ENCODE measurements around the gene SPEG. TPM values are rescaled to one million over a fixed set of nuclear protein-coding genes. Genes with fewer than 3 reads are reported as not detected.

SPEG gene
- total RNA-seq, 1 experiment from 2014 or later, result 55.3 TPM

DNA sequence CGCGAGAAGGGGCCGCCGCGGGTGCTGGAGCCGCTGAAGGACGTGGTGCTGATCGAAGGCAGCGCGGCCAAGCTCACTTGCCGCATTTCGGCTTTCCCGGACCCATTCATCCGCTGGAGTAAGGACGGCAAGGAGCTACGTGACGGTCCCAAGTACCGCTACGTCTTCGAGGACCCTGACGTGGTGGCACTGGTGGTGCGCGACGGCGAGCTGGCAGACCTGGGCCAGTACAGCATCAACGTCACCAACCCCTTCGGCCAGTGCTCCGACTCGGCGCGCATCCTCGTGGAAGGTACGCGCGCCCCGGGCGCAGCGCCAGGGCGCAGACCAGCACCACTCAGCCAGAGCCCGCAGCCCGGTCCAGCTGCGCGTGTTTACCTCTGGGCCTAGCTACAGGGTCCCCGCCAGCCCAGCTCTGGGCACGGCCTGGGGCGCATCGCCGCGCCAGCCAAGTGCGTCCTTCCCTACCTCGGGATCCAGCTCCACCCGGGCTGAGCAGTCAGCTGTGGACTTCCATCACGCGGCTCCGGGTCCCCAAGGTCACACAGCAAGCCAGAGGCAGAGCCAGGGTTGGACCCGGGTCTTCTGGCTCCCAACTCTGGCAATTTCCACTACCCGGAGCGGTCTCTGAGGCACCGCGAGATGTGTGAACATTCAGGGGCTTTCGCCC is 62.3 kb downstream of the SPEG start (continued):
- no peak for TF ChIP-seq ZNF425 (CRISPR knock-in tag; conservative IDR thresholded peaks at IDR 0.05)
- no peak for TF ChIP-seq MXD4 (CRISPR knock-in tag; IDR thresholded peaks at IDR 0.05; ENCODE audit: borderline replicate concordance)
- no peak for TF ChIP-seq ZNF396 (CRISPR knock-in tag; IDR thresholded peaks at IDR 0.05; ENCODE audit: borderline replicate concordance)
- TF ChIP-seq FOXK1 (CRISPR knock-in tag; IDR thresholded peaks at IDR 0.05), result 0 out of 2 replicates have a peak, but pooled peaks have one; percentile 13
- TF ChIP-seq, protein P1, sequence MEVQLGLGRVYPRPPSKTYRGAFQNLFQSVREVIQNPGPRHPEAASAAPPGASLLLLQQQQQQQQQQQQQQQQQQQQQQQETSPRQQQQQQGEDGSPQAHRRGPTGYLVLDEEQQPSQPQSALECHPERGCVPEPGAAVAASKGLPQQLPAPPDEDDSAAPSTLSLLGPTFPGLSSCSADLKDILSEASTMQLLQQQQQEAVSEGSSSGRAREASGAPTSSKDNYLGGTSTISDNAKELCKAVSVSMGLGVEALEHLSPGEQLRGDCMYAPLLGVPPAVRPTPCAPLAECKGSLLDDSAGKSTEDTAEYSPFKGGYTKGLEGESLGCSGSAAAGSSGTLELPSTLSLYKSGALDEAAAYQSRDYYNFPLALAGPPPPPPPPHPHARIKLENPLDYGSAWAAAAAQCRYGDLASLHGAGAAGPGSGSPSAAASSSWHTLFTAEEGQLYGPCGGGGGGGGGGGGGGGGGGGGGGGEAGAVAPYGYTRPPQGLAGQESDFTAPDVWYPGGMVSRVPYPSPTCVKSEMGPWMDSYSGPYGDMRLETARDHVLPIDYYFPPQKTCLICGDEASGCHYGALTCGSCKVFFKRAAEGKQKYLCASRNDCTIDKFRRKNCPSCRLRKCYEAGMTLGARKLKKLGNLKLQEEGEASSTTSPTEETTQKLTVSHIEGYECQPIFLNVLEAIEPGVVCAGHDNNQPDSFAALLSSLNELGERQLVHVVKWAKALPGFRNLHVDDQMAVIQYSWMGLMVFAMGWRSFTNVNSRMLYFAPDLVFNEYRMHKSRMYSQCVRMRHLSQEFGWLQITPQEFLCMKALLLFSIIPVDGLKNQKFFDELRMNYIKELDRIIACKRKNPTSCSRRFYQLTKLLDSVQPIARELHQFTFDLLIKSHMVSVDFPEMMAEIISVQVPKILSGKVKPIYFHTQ (CRISPR knock-in tag; IDR thresholded peaks at IDR 0.05), result no peak
- TF ChIP-seq, protein P2, sequence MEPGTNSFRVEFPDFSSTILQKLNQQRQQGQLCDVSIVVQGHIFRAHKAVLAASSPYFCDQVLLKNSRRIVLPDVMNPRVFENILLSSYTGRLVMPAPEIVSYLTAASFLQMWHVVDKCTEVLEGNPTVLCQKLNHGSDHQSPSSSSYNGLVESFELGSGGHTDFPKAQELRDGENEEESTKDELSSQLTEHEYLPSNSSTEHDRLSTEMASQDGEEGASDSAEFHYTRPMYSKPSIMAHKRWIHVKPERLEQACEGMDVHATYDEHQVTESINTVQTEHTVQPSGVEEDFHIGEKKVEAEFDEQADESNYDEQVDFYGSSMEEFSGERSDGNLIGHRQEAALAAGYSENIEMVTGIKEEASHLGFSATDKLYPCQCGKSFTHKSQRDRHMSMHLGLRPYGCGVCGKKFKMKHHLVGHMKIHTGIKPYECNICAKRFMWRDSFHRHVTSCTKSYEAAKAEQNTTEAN (CRISPR knock-in tag; IDR thresholded peaks at IDR 0.05), result no peak
- no peak for TF ChIP-seq ZNF263 (CRISPR knock-in tag; IDR thresholded peaks at IDR 0.05; ENCODE audit: low read depth)

- peaks cover 54% of the 10 kb centered on the region for H3K4me1 Mint-ChIP-seq
- TF ChIP-seq, protein P3, sequence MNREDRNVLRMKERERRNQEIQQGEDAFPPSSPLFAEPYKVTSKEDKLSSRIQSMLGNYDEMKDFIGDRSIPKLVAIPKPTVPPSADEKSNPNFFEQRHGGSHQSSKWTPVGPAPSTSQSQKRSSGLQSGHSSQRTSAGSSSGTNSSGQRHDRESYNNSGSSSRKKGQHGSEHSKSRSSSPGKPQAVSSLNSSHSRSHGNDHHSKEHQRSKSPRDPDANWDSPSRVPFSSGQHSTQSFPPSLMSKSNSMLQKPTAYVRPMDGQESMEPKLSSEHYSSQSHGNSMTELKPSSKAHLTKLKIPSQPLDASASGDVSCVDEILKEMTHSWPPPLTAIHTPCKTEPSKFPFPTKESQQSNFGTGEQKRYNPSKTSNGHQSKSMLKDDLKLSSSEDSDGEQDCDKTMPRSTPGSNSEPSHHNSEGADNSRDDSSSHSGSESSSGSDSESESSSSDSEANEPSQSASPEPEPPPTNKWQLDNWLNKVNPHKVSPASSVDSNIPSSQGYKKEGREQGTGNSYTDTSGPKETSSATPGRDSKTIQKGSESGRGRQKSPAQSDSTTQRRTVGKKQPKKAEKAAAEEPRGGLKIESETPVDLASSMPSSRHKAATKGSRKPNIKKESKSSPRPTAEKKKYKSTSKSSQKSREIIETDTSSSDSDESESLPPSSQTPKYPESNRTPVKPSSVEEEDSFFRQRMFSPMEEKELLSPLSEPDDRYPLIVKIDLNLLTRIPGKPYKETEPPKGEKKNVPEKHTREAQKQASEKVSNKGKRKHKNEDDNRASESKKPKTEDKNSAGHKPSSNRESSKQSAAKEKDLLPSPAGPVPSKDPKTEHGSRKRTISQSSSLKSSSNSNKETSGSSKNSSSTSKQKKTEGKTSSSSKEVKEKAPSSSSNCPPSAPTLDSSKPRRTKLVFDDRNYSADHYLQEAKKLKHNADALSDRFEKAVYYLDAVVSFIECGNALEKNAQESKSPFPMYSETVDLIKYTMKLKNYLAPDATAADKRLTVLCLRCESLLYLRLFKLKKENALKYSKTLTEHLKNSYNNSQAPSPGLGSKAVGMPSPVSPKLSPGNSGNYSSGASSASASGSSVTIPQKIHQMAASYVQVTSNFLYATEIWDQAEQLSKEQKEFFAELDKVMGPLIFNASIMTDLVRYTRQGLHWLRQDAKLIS (CRISPR knock-in tag; IDR thresholded peaks at IDR 0.05; ENCODE audit: borderline replicate concordance), result no peak
- TF ChIP-seq, protein P1 (CRISPR knock-in tag; IDR thresholded peaks at IDR 0.05), result no peak
- no peak for TF ChIP-seq RELA (CRISPR knock-in tag; IDR thresholded peaks at IDR 0.05; ENCODE audit: borderline replicate concordance)
- TF ChIP-seq, protein P4, sequence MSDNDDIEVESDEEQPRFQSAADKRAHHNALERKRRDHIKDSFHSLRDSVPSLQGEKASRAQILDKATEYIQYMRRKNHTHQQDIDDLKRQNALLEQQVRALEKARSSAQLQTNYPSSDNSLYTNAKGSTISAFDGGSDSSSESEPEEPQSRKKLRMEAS (CRISPR knock-in tag; IDR thresholded peaks at IDR 0.05), result peak; percentile 62
- 0 out of 2 replicates have a peak, but pooled peaks have one; percentile 17 for TF ChIP-seq FOXP1 (CRISPR knock-in tag; IDR thresholded peaks at IDR 0.05; ENCODE audit: borderline replicate concordance)
- TF ChIP-seq, protein P5, sequence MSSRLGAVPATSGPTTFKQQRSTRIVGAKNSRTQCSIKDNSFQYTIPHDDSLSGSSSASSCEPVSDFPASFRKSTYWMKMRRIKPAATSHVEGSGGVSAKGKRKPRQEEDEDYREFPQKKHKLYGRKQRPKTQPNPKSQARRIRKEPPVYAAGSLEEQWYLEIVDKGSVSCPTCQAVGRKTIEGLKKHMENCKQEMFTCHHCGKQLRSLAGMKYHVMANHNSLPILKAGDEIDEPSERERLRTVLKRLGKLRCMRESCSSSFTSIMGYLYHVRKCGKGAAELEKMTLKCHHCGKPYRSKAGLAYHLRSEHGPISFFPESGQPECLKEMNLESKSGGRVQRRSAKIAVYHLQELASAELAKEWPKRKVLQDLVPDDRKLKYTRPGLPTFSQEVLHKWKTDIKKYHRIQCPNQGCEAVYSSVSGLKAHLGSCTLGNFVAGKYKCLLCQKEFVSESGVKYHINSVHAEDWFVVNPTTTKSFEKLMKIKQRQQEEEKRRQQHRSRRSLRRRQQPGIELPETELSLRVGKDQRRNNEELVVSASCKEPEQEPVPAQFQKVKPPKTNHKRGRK (CRISPR knock-in tag; IDR thresholded peaks at IDR 0.05; ENCODE audit: borderline replicate concordance), result no peak
- TF ChIP-seq, protein P6, sequence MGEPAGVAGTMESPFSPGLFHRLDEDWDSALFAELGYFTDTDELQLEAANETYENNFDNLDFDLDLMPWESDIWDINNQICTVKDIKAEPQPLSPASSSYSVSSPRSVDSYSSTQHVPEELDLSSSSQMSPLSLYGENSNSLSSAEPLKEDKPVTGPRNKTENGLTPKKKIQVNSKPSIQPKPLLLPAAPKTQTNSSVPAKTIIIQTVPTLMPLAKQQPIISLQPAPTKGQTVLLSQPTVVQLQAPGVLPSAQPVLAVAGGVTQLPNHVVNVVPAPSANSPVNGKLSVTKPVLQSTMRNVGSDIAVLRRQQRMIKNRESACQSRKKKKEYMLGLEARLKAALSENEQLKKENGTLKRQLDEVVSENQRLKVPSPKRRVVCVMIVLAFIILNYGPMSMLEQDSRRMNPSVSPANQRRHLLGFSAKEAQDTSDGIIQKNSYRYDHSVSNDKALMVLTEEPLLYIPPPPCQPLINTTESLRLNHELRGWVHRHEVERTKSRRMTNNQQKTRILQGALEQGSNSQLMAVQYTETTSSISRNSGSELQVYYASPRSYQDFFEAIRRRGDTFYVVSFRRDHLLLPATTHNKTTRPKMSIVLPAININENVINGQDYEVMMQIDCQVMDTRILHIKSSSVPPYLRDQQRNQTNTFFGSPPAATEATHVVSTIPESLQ (CRISPR knock-in tag; IDR thresholded peaks at IDR 0.05), result no peak
- no peak for TF ChIP-seq ZNF232 (CRISPR knock-in tag; IDR thresholded peaks at IDR 0.05)
Measured at GRCh38 chr2:219497495-219498279, 63.0 kb downstream of the SPEG start.

More at GRCh38 chr2:219497495-219498279, 63.0 kb downstream of the SPEG start:
- Mint-ChIP-seq H3K27me3 (ENCODE audit: low read depth) (peaks cover 49% of the 10 kb centered on the region), H3K27ac (no peak overlapping the region), H3K4me3 (peak overlapping the region; percentile 98), H3K9me3 (no peaks in the 10 kb centered on the region), H3K36me3 (no peaks in the 10 kb centered on the region)
- ChIA-PET CTCF (interaction anchor here (0.9 to 35.9 kb wide), 19 partner anchors 9 to 110 kb away, joined by 3 to 2316 read pairs (median 10); partner anchors contain the start of genes ASIC4, CHPF, DNPEP and SPEG), POLR2A (interaction anchor here (1.0 to 2.9 kb wide), 8 partner anchors 10 to 219 kb away, joined by 4 to 19 read pairs (median 6); partner anchors contain the start of genes DNAJB2 and DNPEP)
- DNase-seq (ENCODE audit: low spot score) (peak; percentile 73), ATAC-seq (peak; percentile 10)
